Measurements from ENCODE around the gene STARD3. TPM values are rescaled to one million over a fixed set of nuclear protein-coding genes. Genes with fewer than 3 reads are reported as not detected.

The STARD3 gene
- total and polyA plus RNA-seq, 9 of the 15 experiments (the other 6 are each of a cell fraction or from before 2014, with no cell fraction given) = 0.63 to 87.0 (median 46.0) TPM

DNA sequence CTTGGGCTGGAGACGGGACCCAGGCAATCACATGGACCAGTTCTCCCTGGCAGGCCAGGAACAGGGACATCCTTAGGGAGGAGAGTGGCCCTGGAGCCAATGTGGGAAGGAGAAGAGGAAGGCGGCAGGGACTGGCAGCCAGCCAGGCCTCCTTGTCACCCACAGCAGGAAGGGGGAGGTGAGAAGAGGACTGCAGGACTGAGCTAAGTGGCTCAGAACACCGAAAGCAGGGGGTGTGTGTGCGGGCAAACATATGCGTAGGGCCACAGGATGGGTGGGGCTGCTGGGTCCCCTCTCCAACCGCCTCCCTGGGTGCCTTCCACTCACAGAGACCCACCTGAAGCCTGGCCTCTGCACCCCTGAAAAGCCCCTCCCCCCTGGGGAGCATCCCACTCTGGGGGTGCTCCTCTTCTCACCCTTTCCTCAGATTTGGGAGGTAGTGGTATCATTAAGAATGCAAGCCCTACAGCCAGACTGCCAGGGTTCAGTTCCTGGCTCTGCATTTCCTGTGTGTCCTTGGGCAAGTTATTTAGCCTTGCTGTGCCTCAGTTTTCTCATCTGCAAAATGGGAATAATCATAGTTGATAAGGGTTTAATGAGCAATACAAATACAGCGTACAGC lies 39.4 kb downstream of the STARD3 start (continued):
- TF ChIP-seq RBM25 (IDR thresholded peaks at IDR 0.05; ENCODE audit: low read depth, low read length, severe bottlenecking) (peak; percentile 93), ELK3 (CRISPR knock-in tag; IDR thresholded peaks at IDR 0.05) (no peak), MED1 (CRISPR knock-in tag; IDR thresholded peaks at IDR 0.05; ENCODE audit: borderline replicate concordance) (no peak), ESRRA (IDR thresholded peaks at IDR 0.05; ENCODE audit: borderline replicate concordance, low read depth) (0 out of 2 replicates have a peak, but pooled peaks have one; percentile 17), MTA1 (IDR thresholded peaks at IDR 0.05; ENCODE audit: borderline replicate concordance) (no peak), RCOR1 (IDR thresholded peaks at IDR 0.05; ENCODE audit: borderline replicate concordance in 1 of 2, low read depth in 2 of 2, low read length in 2 of 2) (peak; percentile 45 to 88; a peak in 2 of 4 replicates), PHF21A (IDR thresholded peaks at IDR 0.05; ENCODE audit: borderline replicate concordance, low read depth) (no peak), PTTG1 (tag; IDR thresholded peaks at IDR 0.05; ENCODE audit: low read depth) (no peak)
- TF ChIP-seq, protein P1, sequence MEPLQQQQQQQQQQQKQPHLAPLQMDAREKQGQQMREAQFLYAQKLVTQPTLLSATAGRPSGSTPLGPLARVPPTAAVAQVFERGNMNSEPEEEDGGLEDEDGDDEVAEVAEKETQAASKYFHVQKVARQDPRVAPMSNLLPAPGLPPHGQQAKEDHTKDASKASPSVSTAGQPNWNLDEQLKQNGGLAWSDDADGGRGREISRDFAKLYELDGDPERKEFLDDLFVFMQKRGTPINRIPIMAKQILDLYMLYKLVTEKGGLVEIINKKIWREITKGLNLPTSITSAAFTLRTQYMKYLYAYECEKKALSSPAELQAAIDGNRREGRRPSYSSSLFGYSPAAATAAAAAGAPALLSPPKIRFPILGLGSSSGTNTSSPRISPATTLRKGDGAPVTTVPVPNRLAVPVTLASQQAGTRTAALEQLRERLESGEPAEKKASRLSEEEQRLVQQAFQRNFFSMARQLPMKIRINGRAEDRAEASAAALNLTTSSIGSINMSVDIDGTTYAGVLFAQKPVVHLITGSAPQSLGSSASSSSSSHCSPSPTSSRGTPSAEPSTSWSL (CRISPR knock-in tag; IDR thresholded peaks at IDR 0.05; ENCODE audit: borderline replicate concordance) = no peak
